Stimulated activated naive B cell treated with anti-CD40 and anti-IgM and Interleukin-4, amounts not matched to agents 10 μg/mL and 1 μg/mL and 100 μg/mL, for 72 hours (primary cell): ENCODE data around the gene TKT.
"Not testable (repeated sequence)": the region's sequence is repeated elsewhere in the genome, so short reads cannot be mapped to it uniquely, and the experiment has no call there.

Experiments used
- ATAC-seq, 2 donors: fragments of 150-1000 bp; cut with Tn5 transposase; replicated peaks; 2 replicates each; pipeline ENCODE4 v1.10.0; 2021; ENCODE audit warnings: moderate library complexity in 1 of 2
- DNase-seq: peaks from one replicate; pipeline ENCODE4 v3.0.0; 2021
- H3K27ac Mint-ChIP-seq: one replicate; pipeline ENCODE4 v1.8.0; 2022; ENCODE audit warnings: mild to moderate bottlenecking, mixed read lengths
- H3K27me3 Mint-ChIP-seq, 2 donors: one replicate each; pipeline ENCODE4 v1.8.0; 2022; ENCODE audit warnings: mixed read lengths in 2 of 2
- H3K36me3 Mint-ChIP-seq, 2 donors: one replicate each; pipeline ENCODE4 v1.8.0; 2022; ENCODE audit warnings: mixed read lengths in 2 of 2, mild to moderate bottlenecking in 1 of 2
- H3K4me1 Mint-ChIP-seq, 2 donors: one replicate each; pipeline ENCODE4 v1.8.0; 2022; ENCODE audit warnings: mixed read lengths in 2 of 2, mild to moderate bottlenecking in 1 of 2
- H3K4me3 Mint-ChIP-seq, 2 donors: one replicate each; pipeline ENCODE4 v1.8.0; 2022; ENCODE audit warnings: mild to moderate bottlenecking in 2 of 2, mixed read lengths in 2 of 2, moderate library complexity in 1 of 2
- H3K9me3 Mint-ChIP-seq, 2 donors: one replicate each; pipeline ENCODE4 v1.8.0; 2022; ENCODE audit warnings: mixed read lengths in 2 of 2, mild to moderate bottlenecking in 1 of 2

The TKT gene

DNA sequence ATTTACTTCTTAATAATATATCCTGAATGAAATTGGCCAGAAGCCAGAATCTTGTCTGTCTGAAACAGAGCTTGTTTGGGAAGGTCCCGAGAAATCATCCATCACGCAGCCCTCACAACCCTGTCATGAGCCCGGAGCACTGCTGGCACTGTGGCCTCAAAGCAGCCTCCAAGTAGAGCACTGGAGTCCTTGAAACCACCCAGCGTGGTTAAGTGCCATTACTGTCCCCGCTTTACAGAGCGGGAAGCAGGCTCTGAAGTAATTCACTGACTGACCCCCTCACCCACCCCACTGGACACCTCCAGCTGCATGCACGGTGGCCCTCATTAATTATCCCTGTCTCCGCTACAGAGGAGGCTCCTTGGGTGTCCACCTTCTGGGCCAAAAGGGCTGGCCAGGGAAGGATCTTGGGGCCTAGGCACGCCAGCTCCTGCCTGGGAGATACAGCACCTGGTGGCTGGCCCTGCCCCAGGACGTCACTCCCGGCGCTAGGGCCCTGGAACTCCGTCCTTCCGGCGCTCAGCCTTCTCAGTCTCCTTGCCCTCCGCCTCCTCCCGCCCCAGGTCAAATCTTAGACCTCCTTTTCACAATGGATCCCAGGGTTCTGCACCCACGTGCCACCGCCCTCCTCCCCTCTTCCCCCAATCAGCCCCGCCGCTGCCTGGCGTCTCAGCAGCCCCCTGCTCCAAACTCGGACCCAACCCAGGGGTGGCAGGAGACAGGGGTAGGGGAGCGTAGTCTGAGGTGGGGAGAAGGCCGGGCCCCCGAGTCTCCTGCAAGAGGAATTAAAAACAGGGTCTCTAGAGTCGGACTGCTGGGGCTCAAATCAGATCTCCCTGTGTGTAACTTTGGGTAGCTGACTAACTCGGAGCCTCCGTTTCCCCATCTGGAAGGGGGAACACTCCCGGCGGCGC is 1.1 kb downstream of the TKT start:
- peak; percentile 33 for DNase-seq
- H3K4me3 Mint-ChIP-seq: peak overlapping the region; percentile 93 to 99
- peak; percentile 59 to 61 for ATAC-seq
- no peaks in the 10 kb centered on the region for H3K9me3 Mint-ChIP-seq
- peaks cover 27 to 63% of the 10 kb centered on the region in 2 donors for H3K4me1 Mint-ChIP-seq
- no peaks in the 10 kb centered on the region for H3K27me3 Mint-ChIP-seq
- peak overlapping the region; percentile 94 for H3K27ac Mint-ChIP-seq
- peaks cover 11 to 28% of the 10 kb centered on the region in 2 donors for H3K36me3 Mint-ChIP-seq

- Mint-ChIP-seq H3K27ac (no peak overlapping the region), H3K36me3 (peaks cover 11 to 28% of the 10 kb centered on the region in 2 donors), H3K4me1 (peaks cover 32 to 70% of the 10 kb centered on the region in 2 donors), H3K4me3 (peak overlapping the region; percentile 93 to 99), H3K9me3 (no peaks in the 10 kb centered on the region), H3K27me3 (no peaks in the 10 kb centered on the region)
- ATAC-seq (no peak), DNase-seq (no peak)
Measured at GRCh38 chr3:53253707-53254508, 1.9 kb downstream of the TKT start.

- DNase-seq, H3K9me3 Mint-ChIP-seq, H3K27me3 Mint-ChIP-seq, H3K27ac Mint-ChIP-seq, ATAC-seq: not testable (repeated sequence)
- Mint-ChIP-seq H3K36me3 (peaks cover 11 to 32% of the 10 kb centered on the region in 2 donors), H3K4me1 (peaks cover 34 to 65% of the 10 kb centered on the region in 2 donors), H3K4me3 (peak overlapping the region; percentile 73 to 99)
Measured at GRCh38 chr3:53252947-53253322, 2.9 kb downstream of the TKT start.

DNA sequence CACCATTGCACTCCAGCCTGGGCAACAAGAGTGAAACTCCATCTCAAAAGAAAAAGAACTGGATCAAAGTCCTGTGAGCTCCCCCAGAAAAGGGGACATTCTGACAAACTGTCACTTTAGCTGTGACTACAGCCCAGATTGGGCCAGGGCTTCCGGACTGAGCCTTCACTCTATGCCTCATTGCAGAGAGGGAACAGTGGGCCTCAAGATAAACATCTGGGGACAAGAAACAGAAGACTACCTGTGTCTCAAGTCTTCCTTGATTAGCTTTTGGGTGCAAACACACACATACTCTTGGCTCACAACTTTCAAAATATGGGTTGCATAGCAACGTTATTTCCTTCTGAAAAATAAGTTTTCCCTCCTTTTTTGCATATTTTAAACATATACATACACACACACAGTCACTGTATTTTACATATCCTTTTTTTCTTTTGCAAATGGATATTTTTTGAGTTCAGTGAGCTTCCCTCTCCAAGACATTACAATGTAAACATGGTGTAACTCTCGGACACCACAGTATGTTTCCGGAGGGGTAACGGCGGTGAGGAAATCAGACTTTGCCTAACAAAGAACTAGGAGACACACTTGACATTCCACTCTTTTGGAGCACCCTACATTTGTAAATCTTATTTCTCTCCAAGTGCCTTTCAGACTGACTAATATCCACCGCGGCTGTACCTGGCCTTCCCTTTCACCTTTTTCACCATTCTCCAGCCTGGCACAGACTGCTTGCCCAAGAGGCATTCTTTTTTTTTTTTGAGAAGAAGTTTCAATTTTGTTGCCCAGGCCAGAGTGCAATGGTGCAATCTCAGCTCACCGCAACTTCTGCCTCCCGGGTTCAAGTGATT is 3.5 kb downstream of the TKT start:
- no peaks in the 10 kb centered on the region for H3K9me3 Mint-ChIP-seq
- no peak for DNase-seq
- H3K27me3 Mint-ChIP-seq: no peaks in the 10 kb centered on the region
- H3K27ac Mint-ChIP-seq: no peak overlapping the region
- peak overlapping the region; percentile 73 to 99 for H3K4me3 Mint-ChIP-seq
- H3K36me3 Mint-ChIP-seq: peaks cover 15 to 37% of the 10 kb centered on the region in 2 donors
- no peak for ATAC-seq
- H3K4me1 Mint-ChIP-seq: peaks cover 37 to 66% of the 10 kb centered on the region in 2 donors

- H3K36me3 Mint-ChIP-seq: peaks cover 18 to 40% of the 10 kb centered on the region in 2 donors
- peak overlapping the region in 1 of 2 donors; percentile 22 for H3K4me3 Mint-ChIP-seq
- DNase-seq: no peak
- H3K27me3 Mint-ChIP-seq: no peaks in the 10 kb centered on the region
- peaks cover 37 to 66% of the 10 kb centered on the region in 2 donors for H3K4me1 Mint-ChIP-seq
- peak overlapping the region; percentile 22 for H3K27ac Mint-ChIP-seq
- no peaks in the 10 kb centered on the region for H3K9me3 Mint-ChIP-seq
- no peak for ATAC-seq
Measured at GRCh38 chr3:53250881-53251605, 4.8 kb downstream of the TKT start.

DNA sequence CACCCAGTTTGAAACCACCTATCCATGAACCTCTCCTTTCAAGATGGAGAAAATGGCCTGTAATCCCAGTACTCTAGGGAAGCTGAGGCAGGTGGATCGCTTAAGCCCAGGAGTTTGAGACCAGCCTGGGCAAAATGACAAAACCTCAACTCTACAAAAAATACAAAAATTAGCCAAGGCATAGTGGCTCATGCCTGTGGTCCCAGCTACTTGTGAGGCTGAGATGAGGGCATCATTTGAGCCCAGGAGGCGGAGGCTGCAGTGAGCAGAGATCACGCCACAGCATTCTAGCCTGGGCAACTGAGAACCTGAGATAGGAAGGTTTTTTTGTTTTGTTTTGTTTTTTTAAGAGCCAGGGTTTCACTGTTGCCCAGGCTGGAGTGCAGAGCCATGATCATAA is 5.4 kb downstream of the TKT start:
- H3K4me3 Mint-ChIP-seq: no peak overlapping the region

GRCh38 chr3:53248161-53248560 is 7.7 kb downstream of the TKT start:
- peaks cover 19 to 42% of the 10 kb centered on the region in 2 donors for H3K36me3 Mint-ChIP-seq
- H3K9me3 Mint-ChIP-seq: no peaks in the 10 kb centered on the region
- H3K27me3 Mint-ChIP-seq: no peaks in the 10 kb centered on the region
- no peak for DNase-seq
- no peak for ATAC-seq
- no peak overlapping the region for H3K4me3 Mint-ChIP-seq
- H3K27ac Mint-ChIP-seq: no peak overlapping the region
- peaks cover 35 to 63% of the 10 kb centered on the region in 2 donors for H3K4me1 Mint-ChIP-seq

More for the DNA sequence above, 5.4 kb downstream of the TKT start:
- Mint-ChIP-seq H3K27ac (peak overlapping the region; percentile 77), H3K36me3 (peaks cover 23 to 46% of the 10 kb centered on the region in 2 donors), H3K4me1 (peaks cover 37 to 66% of the 10 kb centered on the region in 2 donors), H3K27me3 (no peaks in the 10 kb centered on the region), H3K9me3 (no peaks in the 10 kb centered on the region)
- ATAC-seq: no peak
- DNase-seq: no peak

DNA sequence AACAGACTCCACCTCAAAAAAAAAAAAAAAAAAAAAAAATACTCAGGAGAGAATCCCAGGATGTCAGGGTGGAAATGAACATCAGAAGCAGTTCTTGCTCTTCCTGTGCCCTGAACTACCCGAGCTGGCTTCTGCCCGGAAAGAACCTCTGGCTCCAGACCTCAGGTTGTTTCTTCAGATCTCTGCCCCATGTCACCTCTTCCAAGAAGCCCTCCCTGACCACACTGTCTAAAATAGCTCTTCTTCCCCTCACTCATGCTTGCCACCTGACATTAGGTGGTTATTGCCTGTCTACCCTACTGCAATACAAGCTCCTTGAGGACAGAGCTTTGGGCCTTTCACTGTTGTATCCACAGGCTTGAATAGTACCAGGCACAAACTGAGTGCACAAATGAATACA is 8.2 kb downstream of the TKT start:
- H3K27me3 Mint-ChIP-seq: no peaks in the 10 kb centered on the region
- peaks cover 16 to 38% of the 10 kb centered on the region in 2 donors for H3K36me3 Mint-ChIP-seq
- no peak overlapping the region for H3K27ac Mint-ChIP-seq
- DNase-seq (no peak), ATAC-seq (no peak)
- H3K4me3 Mint-ChIP-seq: peak overlapping the region in 1 of 2 donors; percentile 18
- H3K9me3 Mint-ChIP-seq: no peaks in the 10 kb centered on the region
- H3K4me1 Mint-ChIP-seq: peaks cover 32 to 58% of the 10 kb centered on the region in 2 donors

DNA sequence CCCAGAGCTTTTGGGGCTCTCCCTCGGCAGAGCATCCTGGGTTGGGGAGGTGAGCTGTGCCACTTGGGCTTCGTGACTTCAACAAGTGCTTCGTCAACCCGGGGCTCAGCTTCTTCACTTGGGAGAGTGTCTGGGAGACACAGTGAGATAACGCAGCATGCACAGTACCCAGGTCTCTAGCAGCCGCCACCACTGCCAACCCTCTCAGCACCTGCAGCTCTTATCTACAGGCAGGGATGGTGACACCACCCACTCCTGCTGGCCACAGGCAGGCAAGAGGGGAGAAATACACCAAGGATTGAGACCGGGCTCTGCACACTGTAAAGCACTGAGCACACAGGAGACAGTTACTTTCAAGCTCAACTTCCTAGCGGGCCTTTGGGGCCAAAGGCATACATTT is 11.6 kb downstream of the TKT start:
- Mint-ChIP-seq H3K9me3 (no peaks in the 10 kb centered on the region), H3K4me3 (no peak overlapping the region), H3K4me1 (peaks cover 13 to 31% of the 10 kb centered on the region in 2 donors), H3K27ac (no peak overlapping the region), H3K36me3 (peaks cover 30 to 46% of the 10 kb centered on the region in 2 donors), H3K27me3 (no peaks in the 10 kb centered on the region)
- no peak for DNase-seq
- no peak for ATAC-seq

DNA sequence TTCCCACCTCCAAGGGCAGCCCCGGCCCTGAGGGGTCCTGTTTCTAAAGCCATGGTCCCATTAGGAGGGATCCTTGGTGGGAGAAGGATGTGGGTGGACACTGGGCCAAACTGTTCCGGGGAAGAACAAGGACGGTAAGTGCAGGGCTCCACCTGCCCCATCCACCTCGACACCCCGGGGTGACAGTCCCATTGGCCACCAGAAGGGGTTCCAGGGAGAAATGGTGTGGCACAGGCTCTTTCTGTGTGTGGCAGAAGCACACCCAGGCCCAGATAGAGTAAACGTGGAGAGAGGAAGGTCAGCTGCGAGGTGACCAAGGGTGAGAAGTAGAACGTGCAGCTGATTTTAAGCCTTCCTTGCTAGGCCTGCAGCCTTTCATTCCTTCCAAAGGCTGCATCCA is 12.0 kb downstream of the TKT start:
- no peak for ATAC-seq
- Mint-ChIP-seq H3K36me3 (peaks cover 30 to 50% of the 10 kb centered on the region in 2 donors), H3K27me3 (no peaks in the 10 kb centered on the region), H3K4me3 (no peak overlapping the region), H3K9me3 (no peaks in the 10 kb centered on the region), H3K27ac (no peak overlapping the region), H3K4me1 (peaks cover 12 to 29% of the 10 kb centered on the region in 2 donors)
- no peak for DNase-seq

DNA sequence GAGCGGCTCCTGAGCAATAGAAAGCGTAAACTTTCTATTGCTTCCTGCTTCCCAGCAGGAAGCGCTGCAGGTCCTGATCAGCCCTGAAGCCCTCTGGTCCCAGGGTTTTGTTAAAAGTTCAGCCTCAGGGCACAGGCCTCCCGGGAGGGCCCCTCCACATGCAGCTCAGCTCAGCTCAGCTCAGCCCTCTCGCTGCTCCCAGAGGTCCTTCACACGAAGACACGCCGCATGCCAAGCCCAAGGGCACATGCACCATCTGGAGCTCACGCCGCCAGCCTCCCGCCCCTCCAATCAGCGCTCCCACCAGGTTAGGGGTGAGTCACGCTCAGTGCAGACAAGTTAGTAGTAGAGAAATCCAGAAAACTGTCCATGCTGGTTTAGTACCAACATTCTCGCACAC is 12.7 kb downstream of the TKT start:
- Mint-ChIP-seq H3K27ac (no peak overlapping the region), H3K4me1 (peaks cover 10 to 29% of the 10 kb centered on the region in 2 donors), H3K4me3 (no peak overlapping the region), H3K27me3 (no peaks in the 10 kb centered on the region), H3K9me3 (no peaks in the 10 kb centered on the region), H3K36me3 (peaks cover 34 to 52% of the 10 kb centered on the region in 2 donors)
- DNase-seq (no peak), ATAC-seq (no peak)

GRCh38 chr3:53242642-53243041 is 13.2 kb downstream of the TKT start:
- Mint-ChIP-seq H3K4me1 (peaks cover 9 to 26% of the 10 kb centered on the region in 2 donors), H3K27me3 (no peaks in the 10 kb centered on the region), H3K9me3 (no peaks in the 10 kb centered on the region), H3K4me3 (no peak overlapping the region), H3K36me3 (peaks cover 35 to 51% of the 10 kb centered on the region in 2 donors), H3K27ac (no peak overlapping the region)
- ATAC-seq: no peak
- DNase-seq: no peak

GRCh38 chr3:53242155-53242554 is 13.7 kb downstream of the TKT start:
- Mint-ChIP-seq H3K9me3 (no peaks in the 10 kb centered on the region), H3K27me3 (no peaks in the 10 kb centered on the region), H3K4me1 (peaks cover 8 to 24% of the 10 kb centered on the region in 2 donors), H3K36me3 (peaks cover 33 to 53% of the 10 kb centered on the region in 2 donors), H3K4me3 (no peak overlapping the region), H3K27ac (no peak overlapping the region)
- ATAC-seq (no peak), DNase-seq (no peak)
